Embryonic facial prominence (tissue), 1 donor: Measurements from ENCODE around the gene SHKBP1.
"Not testable (repeated sequence)": the region's sequence is repeated elsewhere in the genome, so short reads cannot be mapped to it uniquely, and the experiment has no call there.

Experiments used
- DNase-seq: peaks from one replicate; pipeline ENCODE4 v3.0.0-alpha.2; 2016; ENCODE audit errors: extremely low spot score

The SHKBP1 gene

DNA sequence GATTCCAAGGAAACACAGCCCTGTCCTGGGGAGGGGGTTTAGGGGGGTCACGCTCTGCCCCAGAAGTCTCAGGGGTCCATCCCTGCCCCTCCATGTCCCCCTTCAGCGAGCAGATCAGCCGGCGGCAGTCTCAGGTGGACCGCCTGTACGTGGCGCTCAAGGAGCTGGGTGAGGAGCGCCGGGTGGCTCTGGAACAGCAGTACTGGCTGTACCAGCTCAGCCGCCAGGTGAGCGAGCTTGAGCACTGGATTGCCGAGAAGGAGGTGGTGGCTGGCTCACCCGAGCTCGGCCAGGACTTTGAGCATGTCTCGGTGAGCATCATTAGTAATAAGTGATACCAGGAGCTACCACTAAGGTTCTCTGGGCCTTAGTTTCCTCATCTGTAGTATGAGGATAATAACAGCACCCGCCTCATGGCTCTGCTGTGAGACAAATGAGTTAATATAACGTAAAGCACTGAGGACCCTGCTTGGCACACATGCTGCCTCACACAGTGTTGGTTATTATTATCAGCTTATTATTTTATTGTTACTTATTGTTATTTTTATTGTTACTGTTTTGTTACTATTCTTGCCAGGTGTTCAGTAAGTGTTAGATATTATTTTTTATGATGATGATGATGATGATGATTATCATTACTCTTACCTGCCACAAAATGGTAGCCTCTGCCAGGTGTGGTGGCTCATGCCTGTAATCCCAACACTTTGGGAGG, 20.5 kb upstream of the SHKBP1 start:
- DNase-seq = no peak

DNA sequence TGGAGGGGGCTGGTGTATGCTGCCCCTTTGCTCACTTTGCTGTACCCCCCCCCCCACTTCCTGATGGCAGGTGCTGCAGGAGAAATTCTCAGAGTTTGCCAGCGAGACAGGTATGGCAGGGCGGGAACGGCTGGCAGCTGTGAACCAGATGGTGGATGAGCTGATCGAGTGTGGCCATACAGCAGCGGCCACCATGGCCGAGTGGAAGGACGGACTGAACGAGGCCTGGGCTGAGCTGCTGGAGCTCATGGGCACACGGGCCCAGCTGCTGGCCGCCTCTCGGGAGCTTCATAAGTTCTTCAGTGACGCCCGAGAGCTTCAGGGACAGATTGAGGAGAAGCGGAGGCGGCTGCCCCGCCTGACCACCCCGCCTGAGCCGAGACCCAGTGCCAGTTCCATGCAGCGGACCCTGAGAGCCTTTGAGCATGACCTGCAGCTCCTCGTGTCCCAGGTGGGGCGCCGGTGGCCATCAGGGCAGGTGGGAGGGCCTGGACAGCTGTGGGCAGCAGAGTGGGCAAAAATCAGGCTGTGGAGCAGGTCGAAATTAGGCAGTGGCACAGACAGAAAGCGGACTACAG, 19.6 kb upstream of the SHKBP1 start:
- DNase-seq = no peak

DNA sequence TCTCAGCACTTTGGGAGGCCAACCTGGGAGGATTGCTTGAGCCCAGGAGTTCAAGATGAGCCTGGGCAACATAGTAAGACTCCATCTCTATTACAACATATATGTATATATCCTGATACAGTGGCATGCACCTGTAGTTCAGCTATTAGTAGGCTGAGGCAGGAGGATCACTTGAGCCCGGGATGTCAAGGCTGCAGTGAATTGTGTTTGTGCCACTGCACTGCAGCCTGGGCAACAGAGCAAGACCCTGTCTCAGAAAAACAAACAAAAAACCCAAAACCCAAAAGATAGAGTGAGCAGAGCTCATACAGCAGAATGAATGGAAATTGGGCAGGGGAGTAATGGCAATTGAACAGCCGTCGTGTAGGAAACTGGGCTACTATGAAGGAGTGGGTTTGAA, 17.3 kb upstream of the SHKBP1 start:
- DNase-seq = no peak

DNA sequence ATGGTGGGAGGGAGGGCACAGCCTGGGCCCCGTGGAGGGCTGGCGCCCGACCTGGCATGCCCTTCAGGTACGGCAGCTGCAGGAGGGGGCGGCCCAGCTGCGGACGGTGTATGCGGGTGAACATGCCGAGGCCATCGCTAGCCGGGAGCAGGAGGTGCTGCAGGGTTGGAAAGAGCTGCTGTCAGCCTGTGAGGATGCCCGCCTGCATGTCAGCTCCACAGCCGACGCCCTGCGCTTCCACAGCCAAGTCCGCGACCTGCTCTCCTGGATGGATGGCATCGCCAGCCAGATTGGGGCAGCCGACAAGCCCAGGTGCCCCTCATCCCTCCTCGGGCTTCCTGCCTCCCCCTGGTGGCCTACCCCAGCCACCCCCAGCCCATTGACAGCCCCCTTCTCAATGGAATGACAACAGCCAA, 16.6 kb upstream of the SHKBP1 start:
- DNase-seq = no peak

DNA sequence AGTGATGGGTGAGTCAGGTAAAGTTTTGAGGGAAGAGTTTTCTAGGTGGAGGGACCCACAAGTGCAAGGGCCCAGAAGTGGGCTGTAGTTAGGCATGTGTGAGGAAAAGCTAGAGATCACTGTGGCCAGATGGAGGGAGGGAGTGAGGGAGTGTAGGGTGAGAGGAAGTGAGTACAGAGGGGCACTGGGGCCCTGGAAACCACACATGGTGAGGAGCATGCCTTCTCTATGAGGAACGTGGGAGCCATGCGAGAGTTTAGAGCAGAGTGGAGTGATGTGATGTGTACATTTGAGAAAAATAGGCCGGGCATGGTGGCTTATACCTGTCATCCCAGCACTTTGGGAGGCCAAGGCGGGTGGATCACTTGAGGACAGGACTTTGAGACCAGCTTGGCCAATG, 14.7 kb upstream of the SHKBP1 start:
- no peak for DNase-seq

DNA sequence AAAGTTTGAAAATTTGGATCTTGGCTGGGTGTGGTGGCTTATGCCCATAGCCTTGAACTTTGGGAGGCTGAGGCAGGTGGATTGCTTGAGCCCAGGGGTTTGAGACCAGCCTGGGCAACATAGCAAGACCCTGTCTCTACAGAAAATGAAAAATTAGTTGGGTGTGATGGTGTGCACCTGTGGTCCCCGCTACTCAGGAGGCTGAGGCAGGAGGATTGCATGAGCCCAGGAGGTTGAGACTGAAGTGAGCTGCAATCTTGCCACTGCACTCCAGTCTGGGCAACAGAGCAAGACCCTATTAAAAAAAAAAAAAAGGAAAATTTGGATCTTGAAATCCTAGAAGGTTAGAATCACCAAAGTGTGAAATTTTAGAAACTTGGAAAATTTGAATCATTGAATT, 12.1 kb upstream of the SHKBP1 start:
- not testable (repeated sequence) for DNase-seq

DNA sequence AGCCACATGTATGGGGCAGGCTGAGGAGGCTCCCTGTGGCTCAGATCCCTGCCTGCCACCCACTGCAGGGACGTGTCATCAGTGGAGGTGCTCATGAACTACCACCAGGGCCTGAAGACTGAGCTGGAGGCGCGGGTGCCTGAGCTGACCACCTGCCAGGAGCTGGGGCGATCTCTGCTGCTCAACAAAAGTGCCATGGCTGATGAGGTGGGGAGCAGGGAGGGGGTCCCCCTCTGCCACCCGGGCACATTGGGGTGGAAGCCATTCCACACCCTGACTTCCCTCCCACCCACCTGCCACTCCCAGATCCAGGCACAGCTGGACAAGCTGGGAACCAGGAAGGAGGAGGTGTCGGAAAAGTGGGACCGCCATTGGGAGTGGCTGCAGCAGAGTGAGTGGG, 11.3 kb upstream of the SHKBP1 start:
- no peak for DNase-seq

DNA sequence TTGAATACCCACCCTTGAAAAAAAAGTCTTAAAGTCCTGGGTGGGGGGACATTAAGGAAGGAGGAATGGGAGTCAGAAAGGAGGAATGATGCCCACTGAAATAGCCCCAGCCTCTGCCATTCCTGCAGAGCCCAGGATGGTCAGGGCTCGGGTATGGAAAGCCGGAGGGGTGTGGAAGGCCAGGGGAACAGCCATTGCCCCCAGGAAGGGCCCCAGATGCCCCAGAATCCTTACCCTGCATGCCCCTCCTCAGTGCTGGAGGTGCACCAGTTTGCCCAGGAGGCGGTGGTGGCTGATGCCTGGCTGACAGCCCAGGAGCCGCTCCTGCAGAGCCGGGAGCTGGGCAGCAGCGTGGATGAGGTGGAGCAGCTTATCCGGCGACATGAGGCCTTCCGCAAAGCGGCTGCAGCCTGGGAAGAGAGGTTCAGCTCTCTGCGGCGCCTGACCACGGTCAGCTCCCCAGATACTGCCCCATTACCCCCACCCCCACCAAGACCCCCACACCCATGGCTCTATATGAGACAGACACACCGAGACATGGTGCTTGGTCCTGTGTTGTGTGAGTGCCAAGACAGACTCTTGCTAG, 10.7 kb upstream of the SHKBP1 start:
- no peak for DNase-seq

DNA sequence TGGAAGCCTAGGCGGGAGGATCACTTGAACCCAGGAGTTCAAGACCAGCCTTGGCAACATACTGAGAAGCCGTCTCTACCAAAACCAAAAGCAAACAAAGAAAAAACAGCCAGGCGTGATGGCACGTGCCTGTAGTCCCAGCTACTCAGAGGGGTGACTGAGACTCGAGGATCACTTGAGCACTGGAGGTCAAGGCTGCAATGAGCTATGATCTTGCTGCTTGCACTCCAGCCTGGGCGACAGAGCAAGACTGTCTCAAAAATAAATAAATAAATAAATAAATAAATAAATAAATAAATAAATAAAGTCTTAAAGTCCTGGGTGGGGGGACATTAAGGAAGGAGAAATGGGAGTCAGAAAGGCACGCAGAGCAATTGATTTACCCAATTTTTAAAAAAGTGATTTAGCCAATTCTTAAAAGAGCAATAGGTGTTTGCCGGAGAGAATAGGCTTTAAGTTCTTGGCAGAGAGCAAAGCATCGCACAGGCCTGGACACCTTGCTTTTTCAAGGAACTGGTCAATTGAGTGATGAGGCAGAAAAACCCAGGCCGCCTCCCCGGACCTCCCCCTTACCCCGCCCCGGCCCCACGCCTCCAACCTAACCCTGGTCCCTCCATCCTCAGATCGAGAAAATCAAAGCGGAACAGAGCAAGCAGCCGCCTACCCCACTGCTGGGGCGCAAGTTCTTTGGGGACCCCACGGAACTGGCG, 9.5 kb upstream of the SHKBP1 start:
- no peak for DNase-seq

DNA sequence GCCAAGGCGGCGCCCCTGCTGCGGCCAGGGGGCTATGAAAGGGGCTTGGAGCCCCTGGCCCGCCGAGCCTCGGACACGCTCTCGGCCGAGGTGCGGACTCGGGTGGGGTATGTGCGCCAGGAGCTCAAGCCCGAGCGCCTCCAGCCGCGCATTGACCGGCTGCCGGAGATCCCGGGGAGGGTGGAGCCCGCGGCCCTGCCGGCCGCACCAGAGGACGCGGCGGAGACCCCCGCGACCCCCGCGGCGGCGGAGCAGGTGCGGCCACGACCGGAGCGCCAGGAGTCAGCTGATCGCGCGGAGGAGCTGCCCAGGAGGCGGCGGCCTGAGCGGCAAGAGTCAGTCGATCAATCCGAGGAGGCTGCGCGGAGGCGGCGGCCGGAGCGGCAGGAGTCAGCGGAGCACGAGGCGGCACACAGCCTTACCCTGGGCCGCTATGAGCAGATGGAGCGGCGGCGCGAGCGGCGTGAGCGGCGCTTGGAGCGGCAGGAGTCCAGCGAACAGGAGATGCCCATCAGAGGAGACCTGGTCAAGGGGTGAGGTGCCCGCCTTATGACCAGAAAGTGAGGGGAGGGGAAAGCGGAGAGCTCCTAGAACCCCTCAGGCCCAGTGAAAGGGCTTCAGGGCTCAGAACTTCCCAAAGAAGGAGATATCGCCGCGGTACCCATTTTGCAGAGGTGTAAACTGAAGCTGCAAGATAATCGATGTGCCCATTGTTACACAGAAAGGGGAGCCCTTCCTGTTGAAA, 8.8 kb upstream of the SHKBP1 start:
- DNase-seq = no peak

DNA sequence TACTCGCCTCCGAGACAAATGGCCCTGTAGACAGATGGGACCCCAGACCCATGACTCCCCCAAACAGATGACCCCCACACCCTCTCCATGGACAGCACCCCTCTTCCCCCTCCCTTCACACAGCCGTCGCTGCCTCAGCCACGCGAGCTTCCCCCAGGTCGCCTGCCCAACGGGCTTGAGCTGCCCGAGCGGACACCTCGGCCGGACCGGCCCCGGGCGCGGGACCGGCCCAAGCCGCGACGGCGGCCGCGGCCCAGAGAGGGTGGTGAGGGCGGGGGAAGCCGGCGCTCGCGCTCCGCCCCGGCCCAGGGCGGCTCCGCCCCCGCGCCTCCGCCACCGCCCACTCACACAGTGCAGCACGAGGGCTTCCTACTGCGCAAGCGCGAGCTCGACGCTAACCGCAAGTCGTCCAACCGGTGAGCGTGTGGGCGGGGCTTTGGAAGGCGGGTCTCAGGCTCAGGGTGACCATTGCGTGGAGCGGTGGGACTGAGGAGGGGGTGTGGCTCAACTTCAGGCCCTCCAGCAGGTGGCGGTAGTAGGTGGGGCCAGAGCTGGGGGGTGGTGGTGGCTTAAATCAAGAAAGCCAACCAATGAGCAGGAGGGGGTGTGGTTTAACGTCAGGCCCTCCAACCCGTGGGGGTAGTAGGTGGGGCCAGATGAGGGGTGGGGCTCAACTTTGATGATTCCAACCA, 6.2 kb upstream of the SHKBP1 start:
- DNase-seq = peak; percentile 87

DNA sequence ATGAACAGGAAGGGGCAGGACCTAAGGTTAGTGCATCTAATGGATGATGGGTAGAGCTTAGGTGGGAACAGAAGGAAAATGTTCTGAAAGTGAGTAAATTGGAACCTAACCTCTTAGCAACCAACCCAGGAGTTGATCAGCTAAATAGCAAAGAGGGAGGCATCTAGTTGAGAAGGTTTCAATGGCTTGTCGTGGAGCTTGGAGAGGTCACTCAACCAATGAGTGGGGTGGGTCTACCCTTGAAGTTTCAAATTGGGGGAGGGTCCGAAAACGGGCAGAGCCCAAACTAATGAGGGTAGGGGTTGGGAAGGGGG, 5.7 kb upstream of the SHKBP1 start:
- DNase-seq = no peak

DNA sequence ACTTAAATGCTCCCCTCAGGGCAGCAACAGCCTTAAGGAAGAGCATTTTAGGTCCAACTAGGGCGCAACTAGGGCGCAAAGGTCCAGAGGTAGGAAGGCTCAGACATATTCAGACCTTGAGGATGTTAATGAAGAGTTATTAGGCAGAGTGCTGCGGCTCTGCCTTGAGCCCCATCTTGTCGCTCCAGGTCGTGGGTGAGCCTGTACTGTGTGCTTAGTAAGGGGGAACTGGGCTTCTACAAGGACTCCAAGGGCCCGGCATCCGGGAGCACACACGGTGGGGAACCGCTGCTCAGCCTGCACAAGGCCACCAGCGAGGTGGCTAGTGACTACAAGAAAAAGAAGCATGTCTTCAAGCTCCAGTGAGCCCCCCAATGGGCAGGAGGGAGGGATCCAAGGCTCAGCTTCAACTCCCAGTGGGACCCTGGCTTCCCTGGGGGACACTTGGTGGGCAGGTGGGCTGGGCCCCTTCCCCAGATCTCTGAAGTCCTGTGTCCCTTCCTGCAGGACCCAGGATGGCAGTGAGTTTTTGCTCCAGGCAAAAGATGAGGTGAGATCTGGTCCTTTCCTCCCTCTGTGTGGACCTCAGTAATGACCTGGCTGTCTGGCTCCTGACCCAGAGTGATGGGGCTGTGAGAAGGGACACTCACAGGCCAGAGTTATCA, 4.7 kb upstream of the SHKBP1 start:
- no peak for DNase-seq

DNA sequence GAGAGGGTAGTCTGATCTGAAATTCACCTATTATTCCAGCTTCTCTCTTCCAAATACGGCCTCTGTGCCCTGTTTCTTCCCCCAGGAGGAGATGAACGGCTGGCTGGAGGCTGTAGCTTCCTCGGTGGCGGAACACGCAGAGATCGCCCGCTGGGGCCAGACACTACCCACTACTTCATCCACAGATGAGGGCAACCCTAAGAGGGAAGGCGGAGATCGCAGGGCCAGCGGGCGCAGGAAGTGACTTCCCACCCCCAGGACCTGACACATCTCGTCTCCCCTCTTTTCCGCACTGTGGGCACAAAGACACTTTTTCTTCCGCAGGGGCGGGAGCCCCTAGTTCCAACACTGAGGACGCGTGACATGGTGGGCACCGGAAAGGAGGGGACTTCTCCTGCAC, 1.3 kb upstream of the SHKBP1 start:
- DNase-seq = no peak

DNA sequence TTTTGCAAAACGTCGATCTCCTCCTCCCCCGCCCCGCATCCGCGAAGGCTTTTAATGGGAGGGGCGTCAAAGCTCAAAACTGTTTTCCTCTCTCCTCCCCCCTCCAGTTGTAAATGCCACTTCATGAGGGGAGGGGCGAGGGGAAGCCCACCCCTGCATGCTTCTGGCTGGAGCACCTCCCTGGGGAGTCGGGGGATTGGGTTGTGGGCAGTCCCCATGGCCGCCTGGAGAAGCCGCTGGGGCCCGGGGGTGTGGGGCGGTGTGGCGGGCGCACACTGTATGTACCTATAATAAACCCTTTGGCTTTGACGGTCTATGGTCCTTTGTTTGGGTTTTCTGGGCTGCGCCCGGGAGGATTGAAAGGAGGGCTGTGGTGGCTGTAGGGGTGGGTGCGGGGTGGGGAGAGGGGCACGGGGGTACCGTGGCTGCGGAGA, 505 bp upstream of the SHKBP1 start:
- no peak for DNase-seq

DNA sequence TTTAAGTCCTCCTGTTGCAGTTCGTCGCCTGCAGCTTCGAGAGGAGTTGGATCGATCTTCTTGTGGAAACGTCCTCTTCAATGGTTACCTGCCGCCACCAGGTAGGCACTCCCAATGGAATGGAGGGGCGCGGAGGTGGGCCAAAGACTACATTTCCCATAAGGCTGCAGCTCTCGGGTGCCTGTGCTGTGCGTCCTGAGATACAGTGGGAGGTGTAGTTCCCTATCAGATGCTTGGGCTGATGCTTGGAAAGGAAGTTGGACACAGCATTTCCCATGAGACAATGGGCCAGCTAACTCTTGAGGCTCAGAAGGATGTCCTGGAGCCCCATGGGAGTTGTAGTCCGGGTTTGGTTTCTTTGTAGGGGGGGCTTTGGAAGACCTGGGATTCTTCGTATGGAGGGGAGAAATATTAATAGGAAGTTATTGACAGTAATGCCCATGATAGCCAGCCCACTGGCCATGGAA, 1.8 kb downstream of the SHKBP1 start:
- no peak for DNase-seq

DNA sequence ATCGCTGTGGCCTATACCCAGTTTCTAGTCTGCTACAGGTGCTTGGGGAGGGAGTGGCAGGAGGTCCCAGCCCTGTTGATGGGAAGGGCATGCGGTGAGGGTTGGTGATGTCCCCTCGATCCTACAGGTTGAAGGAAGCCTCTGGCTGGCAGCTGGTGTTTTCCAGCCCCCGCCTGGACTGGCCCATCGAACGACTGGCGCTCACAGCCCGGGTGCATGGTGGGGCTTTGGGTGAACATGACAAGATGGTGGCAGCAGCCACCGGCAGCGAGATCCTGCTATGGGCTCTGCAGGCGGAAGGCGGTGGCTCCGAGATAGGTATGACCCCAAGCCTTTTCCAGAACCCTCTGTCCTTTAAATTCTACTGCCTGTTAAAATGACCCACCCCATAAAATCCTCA, 3.9 kb downstream of the SHKBP1 start:
- no peak for DNase-seq

DNA sequence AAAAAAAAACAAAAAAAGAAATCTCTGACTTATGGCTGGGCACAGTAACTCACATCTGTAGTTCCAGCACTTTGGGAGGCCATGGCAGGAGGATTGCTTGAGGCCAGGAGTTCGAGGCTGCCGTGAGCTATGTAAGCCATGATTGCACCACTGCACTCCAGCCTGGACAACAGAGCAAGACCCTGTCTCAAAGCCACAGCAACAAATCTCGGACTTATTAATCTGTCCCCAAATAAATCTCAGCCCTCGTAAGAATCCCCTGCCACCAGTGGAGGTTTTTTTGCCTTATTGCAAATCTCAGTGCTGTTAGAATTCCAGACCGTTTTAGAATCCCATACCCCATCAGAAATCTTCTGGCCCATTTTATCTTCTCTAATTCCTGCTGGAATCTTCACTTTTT, 4.9 kb downstream of the SHKBP1 start:
- DNase-seq = no peak

DNA sequence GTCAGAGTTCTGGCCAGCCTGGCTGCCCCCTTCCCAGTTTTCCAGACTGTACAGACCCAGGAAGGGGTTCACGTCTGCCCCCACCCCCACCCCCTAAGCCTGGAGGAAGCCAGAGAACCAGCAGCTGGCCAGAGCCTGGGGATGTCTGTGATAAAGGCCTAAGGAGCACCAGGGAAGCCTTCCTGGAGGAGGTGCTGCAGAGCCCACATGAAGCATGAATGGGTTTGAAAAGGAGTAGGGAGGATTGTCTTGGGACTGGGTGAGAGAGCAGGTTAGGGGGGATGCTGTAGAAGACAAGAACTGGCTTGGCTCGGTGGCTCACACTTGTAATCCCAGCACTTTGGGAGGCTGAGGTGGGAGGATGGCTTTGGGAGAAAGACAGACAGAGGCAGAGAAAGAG, 5.8 kb downstream of the SHKBP1 start:
- DNase-seq = no peak

DNA sequence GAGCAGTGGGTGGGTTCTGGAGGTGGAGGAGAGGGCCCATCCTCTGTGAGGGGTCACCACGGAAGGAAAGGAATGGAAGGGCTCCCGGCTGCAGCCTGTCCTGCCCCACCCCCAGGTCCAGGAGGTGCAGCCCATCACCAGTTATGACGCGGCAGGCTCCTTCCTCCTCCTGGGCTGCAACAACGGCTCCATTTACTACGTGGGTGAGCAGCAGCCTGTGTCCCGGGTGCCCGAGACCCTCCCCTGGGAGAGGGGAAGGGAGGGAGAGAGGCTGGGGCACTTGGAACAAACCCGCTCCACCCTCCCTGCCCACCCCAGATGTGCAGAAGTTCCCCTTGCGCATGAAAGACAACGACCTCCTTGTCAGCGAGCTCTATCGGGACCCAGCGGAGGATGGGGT, 6.6 kb downstream of the SHKBP1 start:
- DNase-seq = no peak

DNA sequence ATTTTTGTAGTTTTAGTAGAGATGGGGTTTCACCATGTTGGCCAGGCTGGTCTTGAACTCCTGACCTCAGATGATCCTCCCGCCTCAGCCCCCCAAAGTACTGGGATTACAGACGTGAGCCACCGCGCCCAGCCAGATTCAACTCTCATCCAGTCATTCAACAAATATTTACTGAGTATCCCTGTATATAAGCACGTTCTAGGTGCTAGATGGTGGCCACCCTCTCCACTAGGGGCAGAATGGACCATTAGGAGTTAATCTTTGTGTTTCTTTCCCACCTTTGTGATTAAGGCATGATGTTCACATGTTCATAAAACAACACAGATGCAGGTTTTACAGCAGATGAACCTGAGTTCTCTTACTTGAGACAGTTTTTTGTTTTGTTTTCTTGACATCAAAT, 7.3 kb downstream of the SHKBP1 start:
- no peak for DNase-seq
